ENCODE data around the gene GPANK1.

Gene GPANK1

GRCh38 chr6:31687321-31687720 lies 22.5 kb upstream of the GPANK1 start:
- H3K4me3 ChIP-seq (ENCODE audit: low read depth, low read length), result no peak overlapping the region
- no peak for DNase-seq (ENCODE audit: low read depth)
- TF ChIP-seq, protein P1, sequence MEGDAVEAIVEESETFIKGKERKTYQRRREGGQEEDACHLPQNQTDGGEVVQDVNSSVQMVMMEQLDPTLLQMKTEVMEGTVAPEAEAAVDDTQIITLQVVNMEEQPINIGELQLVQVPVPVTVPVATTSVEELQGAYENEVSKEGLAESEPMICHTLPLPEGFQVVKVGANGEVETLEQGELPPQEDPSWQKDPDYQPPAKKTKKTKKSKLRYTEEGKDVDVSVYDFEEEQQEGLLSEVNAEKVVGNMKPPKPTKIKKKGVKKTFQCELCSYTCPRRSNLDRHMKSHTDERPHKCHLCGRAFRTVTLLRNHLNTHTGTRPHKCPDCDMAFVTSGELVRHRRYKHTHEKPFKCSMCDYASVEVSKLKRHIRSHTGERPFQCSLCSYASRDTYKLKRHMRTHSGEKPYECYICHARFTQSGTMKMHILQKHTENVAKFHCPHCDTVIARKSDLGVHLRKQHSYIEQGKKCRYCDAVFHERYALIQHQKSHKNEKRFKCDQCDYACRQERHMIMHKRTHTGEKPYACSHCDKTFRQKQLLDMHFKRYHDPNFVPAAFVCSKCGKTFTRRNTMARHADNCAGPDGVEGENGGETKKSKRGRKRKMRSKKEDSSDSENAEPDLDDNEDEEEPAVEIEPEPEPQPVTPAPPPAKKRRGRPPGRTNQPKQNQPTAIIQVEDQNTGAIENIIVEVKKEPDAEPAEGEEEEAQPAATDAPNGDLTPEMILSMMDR (IDR thresholded peaks at IDR 0.05; ENCODE audit: low read depth, low read length, missing control alignments), result no peak
- in situ Hi-C loops (cut with HindIII; ENCODE audit: low sequenced_read_pairs), result no loop called here

DNA sequence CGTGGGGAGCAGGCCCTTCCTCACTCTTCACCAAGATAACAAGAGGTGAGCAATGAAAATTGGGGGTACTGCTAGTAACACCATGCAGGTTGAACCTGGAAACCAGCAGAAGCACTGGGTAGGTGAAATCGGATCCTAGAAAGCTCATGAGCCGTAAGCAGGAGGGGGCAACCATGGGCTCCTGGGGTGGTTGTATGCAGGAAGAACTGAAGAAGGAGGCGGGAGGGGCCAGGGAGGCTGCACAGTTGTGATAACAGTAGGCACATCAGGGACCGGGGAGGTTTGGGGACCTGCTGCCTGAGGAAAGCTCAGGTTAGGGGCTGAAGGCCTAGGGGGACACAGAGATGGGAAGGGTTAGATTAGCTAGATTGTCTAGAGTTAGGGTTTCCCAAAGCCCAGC lies 21.7 kb upstream of the GPANK1 start:
- no peak for DNase-seq (ENCODE audit: low read depth)
- H3K4me3 ChIP-seq (ENCODE audit: low read depth, low read length), result no peak overlapping the region
- TF ChIP-seq, protein P1 (IDR thresholded peaks at IDR 0.05; ENCODE audit: low read depth, low read length, missing control alignments), result no peak
- in situ Hi-C loops (cut with HindIII; ENCODE audit: low sequenced_read_pairs), result no loop called here

DNA sequence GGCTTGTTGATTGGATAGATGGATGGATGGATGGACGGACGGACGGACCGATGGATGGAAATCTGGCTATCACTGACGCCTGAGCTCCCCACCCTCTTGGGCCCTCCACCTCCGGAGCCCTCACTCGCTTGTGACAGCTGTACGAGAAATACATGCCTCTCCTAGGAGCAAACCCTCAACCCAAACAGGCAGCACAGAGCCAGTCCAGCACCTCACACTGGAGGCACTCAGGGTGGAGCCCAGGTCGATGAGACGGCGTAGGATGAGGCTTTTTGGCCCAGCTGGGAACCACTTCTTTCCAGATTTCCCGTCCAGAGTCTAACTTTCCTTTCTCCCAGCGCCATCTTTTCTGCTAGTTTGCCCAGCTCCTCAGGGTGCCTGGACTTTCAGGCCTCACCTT lies 18.8 kb upstream of the GPANK1 start:
- H3K4me3 ChIP-seq (ENCODE audit: low read depth, low read length), result no peak overlapping the region
- in situ Hi-C loops (cut with HindIII; ENCODE audit: low sequenced_read_pairs), result no loop called here
- TF ChIP-seq, protein P1 (IDR thresholded peaks at IDR 0.05; ENCODE audit: low read depth, low read length, missing control alignments), result no peak
- no peak for DNase-seq (ENCODE audit: low read depth)

- TF ChIP-seq, protein P1 (IDR thresholded peaks at IDR 0.05; ENCODE audit: low read depth, low read length, missing control alignments), result peak; percentile 15
- no peak for DNase-seq (ENCODE audit: low read depth)
- in situ Hi-C loops (cut with HindIII; ENCODE audit: low sequenced_read_pairs), result no loop called here
- peak overlapping the region; percentile 45 for H3K4me3 ChIP-seq (ENCODE audit: low read depth, low read length)
Observed at GRCh38 chr6:31681135-31681671, 16.4 kb upstream of the GPANK1 start.

DNA sequence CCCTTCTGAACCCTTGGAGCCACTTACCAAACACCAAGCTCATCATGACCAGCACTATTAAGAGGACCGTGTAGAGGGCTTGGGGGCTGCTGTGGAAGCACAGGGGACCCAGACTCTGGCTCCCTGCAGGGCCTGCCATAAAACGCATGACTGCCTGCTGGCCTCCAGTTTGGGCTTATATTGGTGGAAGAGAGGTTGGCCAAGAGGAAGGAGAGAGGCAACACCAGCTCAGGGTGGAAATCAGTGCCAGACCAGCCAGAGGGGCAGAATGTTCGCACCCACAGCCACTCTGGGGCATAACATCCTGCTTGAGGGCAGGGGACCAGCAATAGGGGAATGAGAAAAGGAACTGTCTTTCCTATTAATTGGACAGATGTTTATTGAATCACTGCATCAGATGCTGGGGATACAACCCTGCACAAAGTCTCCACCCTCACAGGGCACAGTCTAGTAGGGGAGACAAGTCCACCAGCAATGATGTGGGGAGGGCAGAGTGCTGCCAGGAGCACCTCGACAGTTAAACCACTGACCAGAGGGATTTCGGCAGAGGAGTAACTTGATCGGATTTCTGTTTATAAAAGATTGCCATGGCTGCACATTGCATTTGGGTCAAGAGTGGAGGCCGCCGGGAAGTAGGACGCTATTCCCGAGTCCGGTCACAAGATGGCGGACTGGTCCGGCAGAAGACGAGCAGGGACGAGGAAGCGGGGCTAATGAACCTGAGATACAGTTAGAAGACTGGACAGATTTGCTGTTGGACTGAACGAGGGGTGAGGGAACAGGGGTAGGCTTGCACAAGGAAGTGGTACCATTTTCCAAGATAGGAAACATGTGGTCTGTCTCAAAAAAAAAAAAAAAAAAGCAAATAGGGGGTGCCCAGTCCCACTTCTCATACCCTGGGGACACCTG lies 15.7 kb upstream of the GPANK1 start, which contains the start of gene LY6G5C:
TSS of gene LY6G5C (minus strand) at position 842 of the 909 bp plus-strand sequence. CDS start at position 148, 694 bp downstream.
- peak; percentile 84 for DNase-seq (ENCODE audit: low read depth)
- H3K4me3 ChIP-seq (ENCODE audit: low read depth, low read length), result peak within 1 kb of the TSS; percentile 45
- TF ChIP-seq, protein P1 (IDR thresholded peaks at IDR 0.05; ENCODE audit: low read depth, low read length, missing control alignments), result peak; percentile 60
- in situ Hi-C loops (cut with HindIII; ENCODE audit: low sequenced_read_pairs), result no loop called here

- H3K4me3 ChIP-seq (ENCODE audit: low read depth, low read length), result no peak overlapping the region
- in situ Hi-C loops (cut with HindIII; ENCODE audit: low sequenced_read_pairs), result no loop called here
- TF ChIP-seq, protein P1 (IDR thresholded peaks at IDR 0.05; ENCODE audit: low read depth, low read length, missing control alignments), result no peak
- DNase-seq (ENCODE audit: low read depth), result no peak
Observed at GRCh38 chr6:31677955-31678354, 13.2 kb upstream of the GPANK1 start.

Measured in astrocyte of the cerebellum (primary cell).